HFFc6 (cell line): Measurements from ENCODE around the gene UBAC2. TPM values are rescaled to one million over a fixed set of nuclear protein-coding genes. Genes with fewer than 3 reads are reported as not detected.

Experiments used
- DNase-seq: peaks from one replicate; pipeline ENCODE4 v3.0.0-alpha.2; 2018
- H3K27ac Mint-ChIP-seq: 2 replicates; pipeline ENCODE4 v1.8.0; 2020; ENCODE audit warnings: mild to moderate bottlenecking, mixed read lengths
- H3K27me3 Mint-ChIP-seq: 2 replicates; pipeline ENCODE4 v1.8.0; 2021; ENCODE audit warnings: mild to moderate bottlenecking, moderate library complexity, mixed read lengths; ENCODE audit not compliant: insufficient read depth
- H3K36me3 Mint-ChIP-seq: 2 replicates; pipeline ENCODE4 v1.8.0; 2021; ENCODE audit warnings: low read depth, mixed read lengths
- H3K4me1 Mint-ChIP-seq: 2 replicates; pipeline ENCODE4 v1.8.0; 2020; ENCODE audit warnings: low read depth, mixed read lengths
- H3K4me3 Mint-ChIP-seq: 2 replicates; pipeline ENCODE4 v1.8.0; 2020; ENCODE audit warnings: mild to moderate bottlenecking, moderate library complexity, mixed read lengths
- H3K9me3 Mint-ChIP-seq: 2 replicates; pipeline ENCODE4 v1.8.0; 2020; ENCODE audit warnings: mild to moderate bottlenecking, mixed read lengths
- total RNA-seq, 6 experiments: library from RNA; stranded (reverse); fragmentation: NEBNext Ultra II Directional; extraction: Animal tissue kit (Norgen Biotek cat#: 25700); gene quantifications; 2 replicates in 1 of 6; 3 replicates in 5 of 6; pipeline ENCODE4 v1.2.3, GENCODE V29; 2021
- TF ChIP-seq, protein P1 (sequence below): fragments of 200-600 bp; sonication (generic); IDR thresholded peaks from 2 replicates; pipeline ENCODE4 v1.5.0; 2021; ENCODE audit warnings: antibody characterized with exemption, mild to moderate bottlenecking

The UBAC2 gene
- total RNA-seq, 6 experiments from 2014 or later = 38.8 to 53.5 (median 46.4) TPM

DNA sequence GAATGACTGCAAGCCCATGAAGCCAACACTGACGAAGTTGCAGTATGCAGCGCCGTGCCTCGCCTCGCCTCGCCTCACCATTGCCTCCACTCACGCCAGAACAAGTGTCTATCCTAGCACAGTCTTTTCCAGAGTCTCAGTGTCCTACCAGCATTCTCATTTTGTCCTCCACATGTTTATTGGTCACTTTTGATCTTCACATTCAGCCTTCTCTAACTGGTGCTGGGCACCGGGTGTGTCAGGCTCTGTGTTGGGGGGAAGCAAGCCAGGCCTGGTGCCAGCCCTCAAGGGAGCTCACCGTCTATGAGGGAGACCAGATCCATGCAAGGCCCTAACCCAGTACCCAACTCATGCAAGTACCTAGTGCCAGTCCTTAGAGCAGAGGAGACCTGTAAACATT, 176.3 kb downstream of the UBAC2 start:
- H3K4me3 Mint-ChIP-seq = no peak overlapping the region
- peaks cover 19% of the 10 kb centered on the region; the same call in 1 of the 2 replicates for H3K4me1 Mint-ChIP-seq
- H3K27me3 Mint-ChIP-seq = peaks cover 5% of the 10 kb centered on the region
- DNase-seq = no peak
- no peaks in the 10 kb centered on the region for H3K9me3 Mint-ChIP-seq
- H3K27ac Mint-ChIP-seq = no peak overlapping the region
- peaks cover 30% of the 10 kb centered on the region for H3K36me3 Mint-ChIP-seq
- TF ChIP-seq, protein P1, sequence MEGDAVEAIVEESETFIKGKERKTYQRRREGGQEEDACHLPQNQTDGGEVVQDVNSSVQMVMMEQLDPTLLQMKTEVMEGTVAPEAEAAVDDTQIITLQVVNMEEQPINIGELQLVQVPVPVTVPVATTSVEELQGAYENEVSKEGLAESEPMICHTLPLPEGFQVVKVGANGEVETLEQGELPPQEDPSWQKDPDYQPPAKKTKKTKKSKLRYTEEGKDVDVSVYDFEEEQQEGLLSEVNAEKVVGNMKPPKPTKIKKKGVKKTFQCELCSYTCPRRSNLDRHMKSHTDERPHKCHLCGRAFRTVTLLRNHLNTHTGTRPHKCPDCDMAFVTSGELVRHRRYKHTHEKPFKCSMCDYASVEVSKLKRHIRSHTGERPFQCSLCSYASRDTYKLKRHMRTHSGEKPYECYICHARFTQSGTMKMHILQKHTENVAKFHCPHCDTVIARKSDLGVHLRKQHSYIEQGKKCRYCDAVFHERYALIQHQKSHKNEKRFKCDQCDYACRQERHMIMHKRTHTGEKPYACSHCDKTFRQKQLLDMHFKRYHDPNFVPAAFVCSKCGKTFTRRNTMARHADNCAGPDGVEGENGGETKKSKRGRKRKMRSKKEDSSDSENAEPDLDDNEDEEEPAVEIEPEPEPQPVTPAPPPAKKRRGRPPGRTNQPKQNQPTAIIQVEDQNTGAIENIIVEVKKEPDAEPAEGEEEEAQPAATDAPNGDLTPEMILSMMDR = no peak

DNA sequence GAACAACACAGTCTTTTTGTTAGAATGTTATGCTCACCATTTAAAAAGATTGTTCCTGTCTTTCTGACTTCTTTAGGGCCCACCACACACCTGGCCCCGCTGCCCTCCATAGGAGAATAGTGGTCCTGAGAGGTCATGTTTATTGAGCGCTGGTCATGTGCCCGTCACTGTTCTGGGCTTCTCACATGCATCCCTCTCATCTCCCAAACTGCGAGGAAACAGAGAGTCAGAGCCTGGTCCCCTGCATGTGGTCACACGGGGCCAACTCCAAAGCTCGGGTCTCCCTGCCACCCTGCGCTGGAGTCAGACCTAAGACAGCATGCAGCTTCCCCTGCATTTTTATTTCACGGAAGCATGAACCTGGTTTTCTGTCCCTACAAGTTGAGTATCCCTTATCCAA, 177.0 kb downstream of the UBAC2 start:
- Mint-ChIP-seq H3K4me3 (no peak overlapping the region), H3K4me1 (peaks cover 26% of the 10 kb centered on the region; the same call in 1 of the 2 replicates), H3K9me3 (no peaks in the 10 kb centered on the region), H3K27me3 (peaks cover 4% of the 10 kb centered on the region), H3K36me3 (peaks cover 25% of the 10 kb centered on the region), H3K27ac (no peak overlapping the region)
- TF ChIP-seq, protein P1 = no peak
- DNase-seq = no peak

DNA sequence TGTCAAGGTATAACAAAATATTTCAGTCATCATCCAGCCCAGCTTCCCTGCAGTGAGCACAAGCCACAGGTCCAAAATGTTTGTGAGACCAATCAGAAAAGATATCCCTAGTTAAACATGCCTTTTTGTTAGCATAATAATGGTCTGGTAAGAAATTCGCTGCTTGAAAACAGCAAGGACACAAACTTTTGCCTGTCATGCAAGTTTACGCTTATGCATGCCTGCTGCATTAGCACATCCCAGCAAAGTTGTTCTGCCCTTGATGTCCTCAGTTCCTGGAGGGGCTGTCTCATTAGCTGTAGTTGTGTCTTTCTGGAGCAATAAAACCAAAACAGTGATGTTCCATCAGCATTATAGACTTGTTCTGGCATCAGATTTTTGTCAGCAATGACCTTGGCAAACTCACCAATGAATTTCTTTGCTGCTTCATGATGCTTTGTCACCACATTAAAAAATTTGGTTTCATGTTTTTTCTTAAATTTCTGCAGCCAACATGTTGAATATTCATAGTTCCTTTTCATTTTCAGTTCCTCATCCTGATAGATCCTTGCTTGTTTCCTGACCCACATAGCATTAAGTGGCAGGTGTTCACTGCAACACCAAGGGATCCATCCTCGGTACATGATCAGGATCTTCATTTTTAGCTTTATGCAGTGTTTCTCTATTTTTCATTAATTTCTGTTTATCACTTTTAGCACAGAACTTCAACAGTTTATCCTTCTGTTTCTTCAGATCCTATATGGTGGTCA, 178.5 kb downstream of the UBAC2 start:
- no peaks in the 10 kb centered on the region for H3K9me3 Mint-ChIP-seq
- H3K4me1 Mint-ChIP-seq = peaks cover 26% of the 10 kb centered on the region; the same call in 1 of the 2 replicates
- H3K27ac Mint-ChIP-seq = no peak overlapping the region
- peaks cover 25% of the 10 kb centered on the region for H3K36me3 Mint-ChIP-seq
- peaks cover 4% of the 10 kb centered on the region for H3K27me3 Mint-ChIP-seq
- TF ChIP-seq, protein P1 = no peak
- DNase-seq = no peak
- H3K4me3 Mint-ChIP-seq = no peak overlapping the region

DNA sequence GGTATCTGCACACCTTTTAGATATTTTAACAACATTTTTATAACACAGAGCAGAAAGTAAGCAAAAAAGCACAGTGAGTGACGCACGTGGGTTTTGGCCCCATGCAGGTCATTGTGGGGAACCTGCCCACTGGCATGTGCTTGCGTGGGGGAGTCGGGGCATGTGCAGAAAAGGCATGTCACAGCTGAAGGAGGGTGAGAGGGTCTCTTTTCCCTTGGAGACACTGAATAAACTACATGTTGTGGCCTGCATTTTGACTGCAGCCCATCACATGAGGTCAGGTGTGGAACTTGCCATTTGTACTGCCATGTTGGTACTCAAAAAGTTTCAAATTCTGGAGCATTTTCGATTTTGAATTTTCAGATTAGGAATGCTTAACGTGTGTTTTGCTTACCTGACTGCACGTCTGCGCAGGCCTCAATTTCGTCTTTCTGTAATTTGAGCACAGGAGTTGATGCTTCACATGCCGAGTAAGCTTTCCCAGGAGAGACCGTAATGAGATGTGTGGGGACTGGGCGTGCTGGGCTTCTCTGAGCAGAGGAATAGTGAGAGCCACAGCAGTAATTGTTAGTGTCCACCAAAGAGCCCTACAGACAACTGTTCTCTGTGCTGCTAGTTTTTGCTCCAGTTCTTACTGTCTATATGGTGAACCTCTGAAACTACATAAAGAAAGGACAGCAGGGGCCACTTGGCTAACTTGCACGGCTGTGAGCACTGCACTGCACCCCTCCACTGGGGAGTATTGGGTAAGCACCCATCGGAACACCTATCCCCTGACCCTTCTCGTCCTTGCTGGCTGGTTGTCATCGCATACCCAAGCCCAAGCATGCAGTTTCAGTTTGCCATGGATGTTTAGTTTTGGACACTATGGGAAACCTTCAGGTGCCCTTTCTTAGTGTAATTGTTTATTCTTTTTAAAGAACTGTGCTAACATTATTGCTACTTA, 179.5 kb downstream of the UBAC2 start:
- TF ChIP-seq, protein P1 = no peak
- H3K4me1 Mint-ChIP-seq = peaks cover 26% of the 10 kb centered on the region; the same call in 1 of the 2 replicates
- peaks cover 25% of the 10 kb centered on the region for H3K36me3 Mint-ChIP-seq
- H3K4me3 Mint-ChIP-seq = no peak overlapping the region
- H3K27ac Mint-ChIP-seq = no peak overlapping the region
- peaks cover 4% of the 10 kb centered on the region for H3K27me3 Mint-ChIP-seq
- no peaks in the 10 kb centered on the region for H3K9me3 Mint-ChIP-seq
- no peak for DNase-seq

DNA sequence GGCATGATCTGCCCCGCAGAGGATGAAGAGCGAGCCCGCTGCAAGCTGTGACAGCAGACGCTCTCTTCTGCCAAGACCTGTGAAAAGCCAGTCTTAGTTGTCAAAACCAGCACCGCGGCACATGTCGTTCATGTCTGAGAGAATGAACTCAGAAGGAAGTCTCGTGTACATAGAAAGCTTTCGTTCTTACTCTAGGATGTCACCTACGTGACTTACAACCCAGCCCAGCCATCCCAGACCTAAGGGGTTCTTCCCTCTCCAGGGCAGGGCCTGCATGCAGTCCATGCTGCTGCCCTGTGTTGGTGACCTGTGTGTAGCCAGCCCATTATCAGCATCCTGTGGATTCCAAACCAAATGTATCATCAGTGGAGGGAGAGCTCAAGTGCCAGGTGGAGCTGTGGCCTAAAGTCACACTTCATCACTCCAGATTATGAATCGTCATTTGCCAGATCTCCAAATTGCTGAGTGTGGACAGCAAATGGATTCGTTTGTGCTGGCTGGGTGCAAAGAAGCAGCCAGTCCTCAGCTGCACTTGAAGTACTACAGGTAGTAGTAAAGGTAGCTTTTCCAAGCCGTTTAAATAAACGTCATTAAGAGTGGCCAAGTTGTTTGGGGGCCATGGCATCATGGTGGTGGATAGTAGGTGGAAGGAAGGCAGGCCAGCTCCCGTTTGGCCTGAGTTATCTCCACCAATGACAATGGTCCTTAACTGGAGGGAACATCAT, 180.4 kb downstream of the UBAC2 start:
- Mint-ChIP-seq H3K4me1 (peaks cover 26% of the 10 kb centered on the region; the same call in 1 of the 2 replicates), H3K27me3 (peaks cover 4% of the 10 kb centered on the region), H3K4me3 (no peak overlapping the region), H3K9me3 (no peaks in the 10 kb centered on the region), H3K27ac (no peak overlapping the region), H3K36me3 (peaks cover 25% of the 10 kb centered on the region)
- TF ChIP-seq, protein P1 = no peak
- no peak for DNase-seq
